GM18499 (cell line): Measurements from ENCODE around the gene P3H2.
"Not testable (repeated sequence)": the region's sequence is repeated elsewhere in the genome, so short reads cannot be mapped to it uniquely, and the experiment has no call there.

Experiments
- ATAC-seq: cut with Tn5 transposase; IDR thresholded peaks from one replicate; pipeline ENCODE4 v1.9.1; 2021; ENCODE audit warnings: moderate number of reproducible peaks; ENCODE audit not compliant: insufficient read depth, unreplicated experiment

The P3H2 gene

DNA sequence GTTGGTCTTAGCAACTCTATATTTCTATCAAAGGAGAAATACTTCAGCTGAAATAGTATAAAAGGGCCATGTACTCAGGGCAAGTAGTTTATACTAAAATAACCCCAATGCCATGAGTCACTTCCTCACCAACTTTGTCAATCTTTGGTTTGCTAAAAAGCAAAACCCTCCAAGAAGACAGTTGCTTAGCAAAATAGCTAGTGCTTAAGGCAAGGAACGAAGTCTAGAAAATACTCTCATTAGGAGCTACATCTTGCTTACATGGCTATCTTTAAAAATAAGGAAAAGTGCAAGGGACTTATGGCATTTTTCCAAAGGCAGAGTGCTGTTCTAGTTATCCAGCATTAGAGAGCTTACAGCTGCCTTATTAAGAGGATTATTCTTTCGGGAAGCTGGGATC lies 28.4 kb downstream of the P3H2 start:
- no peak for ATAC-seq

DNA sequence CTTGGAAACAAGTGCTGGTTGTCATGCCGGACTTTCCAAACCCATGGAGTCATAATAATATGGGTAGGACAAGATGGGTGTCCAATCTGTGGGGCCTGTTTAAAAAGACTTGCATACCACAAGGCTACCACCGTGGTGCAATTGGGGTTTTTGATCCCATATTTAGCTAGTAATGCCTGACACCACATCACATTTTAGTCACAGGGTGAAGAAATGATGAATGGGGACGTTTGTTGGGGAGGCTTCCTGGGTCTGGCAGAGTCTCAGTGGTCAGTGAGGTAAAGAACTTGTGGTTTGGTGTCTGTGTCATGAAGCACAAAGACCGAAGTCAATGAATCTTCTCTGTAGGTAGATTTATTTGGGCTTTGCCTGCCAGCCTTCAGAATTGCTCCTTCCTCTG lies 31.0 kb downstream of the P3H2 start:
- peak; percentile 49 for ATAC-seq

DNA sequence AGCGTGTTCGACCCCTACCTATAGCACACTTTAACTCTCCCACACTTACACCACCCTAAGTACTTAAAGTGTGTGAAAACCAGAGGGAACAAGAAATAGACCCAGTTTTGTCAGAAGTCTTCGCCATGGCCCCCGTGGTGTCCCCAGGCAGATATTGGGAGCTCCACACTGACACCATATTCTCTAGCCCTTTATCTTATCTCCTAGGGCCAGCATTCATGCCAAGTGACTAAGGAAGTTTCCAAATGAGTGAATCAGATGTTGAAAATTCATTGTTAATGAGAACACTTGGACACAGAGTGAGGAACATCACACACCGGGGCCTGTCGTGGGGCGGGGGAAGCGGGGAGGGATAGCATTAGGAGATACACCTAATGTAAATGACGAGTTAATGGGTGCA lies 31.8 kb downstream of the P3H2 start:
- ATAC-seq: no peak

DNA sequence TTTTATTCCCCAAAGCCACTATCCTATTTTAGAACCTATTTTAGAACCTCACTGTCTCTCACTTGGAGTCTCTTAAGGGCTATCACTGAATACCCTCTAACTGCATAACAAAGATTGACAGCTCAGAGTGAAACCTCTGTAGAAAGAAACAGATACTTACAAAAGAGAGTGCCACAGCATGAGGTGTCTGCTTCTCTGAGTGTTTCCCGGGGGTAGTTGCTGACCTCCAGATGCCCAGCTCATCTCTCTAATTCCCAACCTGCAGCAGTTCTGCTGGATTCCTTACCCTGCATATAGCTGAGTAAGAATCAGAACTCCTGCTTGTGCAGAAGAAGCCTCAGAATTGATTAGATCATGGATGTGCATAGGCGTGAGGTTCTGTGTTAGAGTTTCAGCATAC lies 34.5 kb downstream of the P3H2 start:
- ATAC-seq: peak; percentile 49

DNA sequence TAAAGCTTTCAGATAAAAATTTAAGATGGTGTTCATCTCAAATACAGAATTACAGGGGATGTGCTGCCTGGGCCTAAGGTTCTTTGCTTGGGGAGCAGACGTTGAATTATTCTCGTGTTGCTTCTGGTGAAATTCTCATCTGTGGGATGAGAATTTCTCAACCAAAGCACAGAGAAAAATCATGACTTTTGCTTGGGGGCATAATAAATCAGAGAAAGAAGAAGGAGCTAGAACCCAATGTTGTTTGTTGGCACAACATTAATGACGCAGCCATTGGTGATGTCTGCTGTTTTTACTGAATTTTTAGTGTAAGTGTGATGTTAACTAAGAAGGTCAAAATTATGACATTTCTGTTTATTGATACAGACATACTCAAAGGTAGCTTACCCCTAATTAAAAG lies 35.7 kb downstream of the P3H2 start:
- ATAC-seq: no peak

DNA sequence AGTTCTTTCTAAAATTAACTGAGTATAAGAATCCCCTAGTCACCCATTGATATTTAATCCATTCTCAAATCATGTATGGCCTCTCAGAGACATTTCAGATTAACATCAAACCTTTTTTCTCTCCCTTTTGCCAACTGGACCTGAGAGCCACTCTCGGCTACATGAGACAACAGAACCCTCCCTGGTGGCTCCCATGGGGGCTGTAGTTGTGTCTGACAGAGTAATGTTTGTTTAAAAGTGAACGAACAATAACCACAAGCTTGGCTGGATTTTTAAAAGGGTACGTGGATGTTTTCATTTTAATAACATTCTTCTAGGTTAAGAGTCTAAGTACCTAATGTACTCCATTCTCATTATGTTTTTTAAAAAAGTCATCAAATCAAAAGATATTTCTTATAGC lies 37.1 kb downstream of the P3H2 start:
- no peak for ATAC-seq

DNA sequence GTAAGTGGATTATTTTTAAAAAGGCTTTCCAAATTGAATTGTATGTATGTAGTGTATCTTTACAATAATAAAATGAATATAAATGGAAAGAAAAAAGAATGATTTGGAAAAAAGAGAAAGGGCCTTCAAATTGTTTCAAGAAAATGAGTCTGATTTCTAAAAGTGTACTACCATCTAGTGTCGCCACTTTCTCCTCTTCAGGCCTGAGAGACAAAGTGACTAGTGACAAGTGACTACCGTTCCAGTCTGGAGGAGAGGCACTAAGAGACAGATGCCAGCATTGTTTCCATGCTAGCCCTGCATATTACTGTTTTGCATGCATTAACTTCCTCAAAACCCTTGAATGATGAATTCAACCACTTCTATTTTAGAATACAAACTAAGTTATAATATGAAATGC lies 39.3 kb downstream of the P3H2 start:
- no peak for ATAC-seq

DNA sequence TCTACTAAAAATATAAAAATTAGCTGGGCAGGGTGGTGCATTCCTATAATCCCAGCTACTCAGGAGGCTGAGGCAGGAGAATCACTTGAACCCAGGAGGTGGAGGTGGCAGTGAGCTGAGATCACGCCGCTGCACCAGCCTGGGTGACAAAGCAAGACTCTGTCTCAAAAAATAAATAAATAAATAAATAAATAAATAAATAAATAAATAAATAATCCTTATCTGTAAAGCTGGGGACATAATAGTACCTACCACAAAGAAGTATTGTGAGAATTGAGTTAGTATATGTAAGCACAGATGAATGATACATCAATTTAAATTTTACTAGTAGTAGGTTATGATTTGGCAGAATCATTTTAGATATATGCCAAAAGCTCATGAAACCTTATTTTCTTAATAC lies 41.5 kb downstream of the P3H2 start:
- ATAC-seq: not testable (repeated sequence)

DNA sequence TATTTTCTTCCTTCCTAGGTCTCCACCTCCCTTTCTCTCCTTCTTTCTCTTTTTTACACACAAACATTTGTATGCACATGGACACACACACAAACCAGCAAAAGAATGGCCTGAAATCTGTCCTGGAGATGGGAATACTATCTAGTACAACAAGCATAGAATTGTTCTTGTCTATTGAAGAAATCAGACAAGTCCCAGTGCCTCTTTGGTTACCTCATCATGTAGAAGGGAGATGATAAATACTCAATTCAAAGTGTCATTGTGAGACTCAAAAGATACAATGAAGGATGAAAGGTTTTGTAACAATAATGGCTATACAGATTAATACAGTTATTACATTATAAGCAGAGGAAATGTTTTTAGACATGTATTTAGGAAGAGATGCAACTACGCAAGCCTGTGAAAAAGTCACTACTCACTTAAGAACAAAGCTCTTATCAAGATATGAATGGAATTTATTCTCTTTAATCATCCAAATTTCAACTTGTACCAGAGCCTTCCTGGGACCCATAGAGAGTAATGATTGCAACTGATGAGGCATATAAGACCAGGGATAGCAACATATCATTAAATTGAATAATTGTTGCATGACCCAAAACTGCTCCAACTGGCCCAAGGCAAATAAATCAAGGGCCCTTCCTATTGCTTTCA lies 43.2 kb downstream of the P3H2 start:
- no peak for ATAC-seq

DNA sequence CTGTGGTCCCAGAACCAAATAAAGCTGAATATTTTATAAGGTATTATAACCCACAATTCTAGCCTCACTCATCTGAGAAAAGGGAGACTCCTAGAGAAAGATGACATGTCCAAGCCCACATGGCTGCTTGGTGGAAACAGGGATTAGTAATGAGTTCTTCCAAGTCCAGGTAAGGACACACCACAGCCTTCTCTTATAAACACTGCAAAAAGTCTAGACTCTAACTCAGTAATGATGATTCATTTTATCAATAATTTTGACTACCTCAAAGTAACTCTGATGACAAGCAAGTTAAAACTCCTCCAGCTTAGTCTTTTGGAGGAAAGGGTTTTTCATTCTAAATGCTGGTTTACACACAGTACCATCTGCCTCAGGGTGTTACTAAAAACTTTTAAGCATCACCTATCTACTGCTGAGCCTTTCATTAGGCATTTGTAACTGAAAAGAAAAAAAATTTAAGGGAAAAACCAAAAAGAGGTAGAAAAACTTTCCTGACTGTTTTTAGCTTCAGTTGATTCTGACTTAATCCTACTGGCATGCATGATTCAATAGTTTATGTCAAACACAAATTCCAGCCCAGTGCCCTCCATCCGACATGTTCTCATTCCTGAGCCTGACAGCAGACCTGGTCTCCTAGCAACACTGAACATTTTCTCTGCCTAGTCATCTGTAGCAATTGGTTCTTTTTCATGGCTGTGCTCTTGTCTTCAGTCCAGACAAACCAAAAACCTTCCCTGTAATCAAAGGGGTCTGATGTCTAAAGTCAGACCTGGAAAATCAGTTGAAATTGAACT lies 43.9 kb downstream of the P3H2 start:
- ATAC-seq: no peak

DNA sequence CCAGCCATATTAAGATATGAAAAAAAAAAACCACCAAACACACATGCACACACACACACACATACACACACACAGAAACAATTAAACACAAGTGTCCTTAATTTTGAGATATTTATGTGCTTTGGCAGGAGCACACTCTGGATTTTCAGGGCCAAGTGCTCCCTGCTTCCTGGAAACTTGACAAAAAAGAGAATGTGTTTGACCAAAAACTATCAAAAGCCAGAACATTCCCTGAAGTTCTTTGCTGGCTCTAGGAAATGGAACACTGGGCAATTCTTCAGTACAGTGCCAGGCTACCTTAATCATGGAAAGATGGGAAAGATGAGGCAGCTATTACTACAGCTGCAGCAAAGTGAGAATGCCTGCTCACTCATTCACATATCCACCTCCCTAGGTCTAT lies 44.6 kb downstream of the P3H2 start:
- no peak for ATAC-seq

DNA sequence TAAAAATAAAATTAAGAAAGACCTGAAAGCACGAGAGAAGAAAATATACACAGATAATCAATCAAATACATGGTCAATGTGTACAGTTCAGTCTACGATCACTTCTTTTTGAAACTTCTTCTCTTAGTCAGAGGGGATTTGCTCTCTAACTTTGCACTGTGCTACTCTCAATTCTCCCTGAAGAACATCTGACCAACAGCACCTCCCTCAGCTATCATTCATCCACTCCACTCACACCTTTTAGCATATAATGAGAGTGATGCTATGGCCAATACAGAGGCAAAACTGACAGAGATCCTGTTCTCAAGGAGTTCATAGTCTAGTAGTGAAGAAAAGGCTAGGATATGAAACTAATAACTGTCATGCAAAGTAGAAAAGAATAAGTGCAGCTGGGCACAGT lies 45.9 kb downstream of the P3H2 start:
- ATAC-seq: no peak

DNA sequence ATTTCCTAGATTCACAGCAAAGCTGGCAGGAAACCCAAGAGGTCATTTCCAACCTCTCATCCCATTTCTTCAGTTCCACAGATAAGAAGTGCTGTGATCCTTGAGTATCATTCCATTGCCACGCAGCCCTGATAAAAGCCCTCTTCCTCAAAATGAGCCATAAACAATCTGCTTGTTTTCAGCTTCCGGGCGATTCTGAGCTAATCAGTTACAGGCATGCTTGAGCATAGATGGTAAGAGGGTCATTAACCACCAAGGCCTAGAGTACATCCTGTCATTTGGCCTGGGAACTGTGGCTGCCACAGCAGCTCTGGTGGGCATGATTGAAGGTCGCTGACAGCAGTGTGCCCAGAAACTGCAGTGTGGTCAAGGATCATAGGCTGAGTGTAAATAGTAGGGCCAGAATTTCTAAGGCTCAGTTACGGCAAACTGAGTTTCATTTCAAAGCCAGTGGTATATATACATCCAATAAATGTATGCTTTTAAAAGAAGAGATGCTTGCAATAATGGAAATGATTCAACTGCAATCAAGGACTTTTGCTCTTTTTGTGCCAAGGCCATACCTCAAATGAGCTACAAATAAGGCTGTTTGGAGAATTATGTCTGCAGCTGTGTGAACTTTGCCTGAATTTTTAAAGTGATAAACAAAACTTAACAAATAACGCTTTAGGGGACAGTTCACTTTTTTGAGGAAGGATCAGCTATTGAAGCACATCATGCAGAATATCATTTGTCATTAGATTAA lies 47.3 kb downstream of the P3H2 start:
- no peak for ATAC-seq

DNA sequence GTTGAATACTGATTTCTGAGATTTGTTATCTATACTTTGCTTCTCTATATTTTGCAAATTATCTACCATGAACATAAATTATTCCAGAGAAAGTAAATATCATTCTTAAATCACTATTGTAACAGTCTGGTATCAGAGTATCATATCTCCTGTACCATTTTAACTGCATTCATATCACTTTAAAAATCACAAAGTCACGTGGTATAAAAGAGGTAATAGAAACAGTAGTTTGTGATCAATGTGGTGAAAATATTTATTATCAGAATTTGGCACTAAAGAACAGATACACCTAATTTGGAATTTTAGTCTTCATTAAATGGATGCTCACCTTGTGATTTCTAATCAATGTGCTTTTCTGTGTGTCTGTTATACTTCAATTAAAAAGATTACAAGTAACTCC lies 47.8 kb downstream of the P3H2 start:
- no peak for ATAC-seq

DNA sequence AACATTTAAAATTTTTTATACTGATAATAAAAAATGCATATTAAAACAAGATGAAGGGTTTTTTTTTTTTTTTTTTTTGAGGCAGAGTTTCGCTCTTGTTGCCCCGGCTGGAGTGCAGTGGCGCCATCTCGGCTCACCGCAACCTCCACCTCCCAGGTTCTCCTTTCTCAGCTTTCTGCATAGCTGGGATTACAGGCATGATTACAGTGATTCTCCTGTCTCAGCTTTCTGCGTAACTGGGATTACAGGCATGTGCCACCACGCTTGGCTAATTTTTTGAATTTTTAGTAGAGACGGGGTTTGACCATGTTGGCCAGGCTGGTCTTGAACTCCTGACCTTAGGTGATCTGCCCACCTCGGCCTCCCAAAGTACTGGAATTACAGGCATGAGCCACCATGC lies 48.8 kb downstream of the P3H2 start:
- ATAC-seq: not testable (repeated sequence)

DNA sequence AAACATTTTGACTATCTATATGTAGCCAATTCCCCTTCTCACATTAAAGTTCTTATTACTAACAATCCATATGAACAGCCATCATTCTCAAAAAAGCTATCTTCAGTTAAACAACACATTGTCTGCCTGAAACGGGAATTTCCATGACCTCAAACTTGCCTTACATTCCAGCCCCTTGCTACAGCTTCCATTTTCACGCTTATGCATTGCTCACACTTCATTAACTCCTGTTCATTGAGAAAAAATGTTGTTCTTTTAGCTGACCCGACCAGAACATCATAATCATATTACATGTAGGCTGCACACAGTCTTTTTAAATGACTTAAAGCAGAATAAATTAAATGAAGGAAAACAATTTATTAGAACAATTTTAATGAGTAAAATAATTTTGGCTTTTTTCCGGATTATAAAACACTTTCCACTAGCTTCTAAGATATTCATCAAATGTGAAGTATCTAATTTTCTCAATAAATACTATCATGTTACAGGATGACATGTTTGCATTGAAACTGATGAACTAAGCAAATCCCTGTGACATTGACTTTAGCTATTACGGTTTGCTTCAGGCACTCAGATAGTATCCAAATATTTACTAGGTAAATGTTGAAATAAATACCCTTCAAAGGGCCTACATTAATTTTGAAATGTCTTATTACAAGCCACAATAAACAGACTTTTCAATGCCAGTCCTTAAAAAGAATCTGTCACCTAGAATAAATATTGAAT lies 49.9 kb downstream of the P3H2 start:
- ATAC-seq: no peak

DNA sequence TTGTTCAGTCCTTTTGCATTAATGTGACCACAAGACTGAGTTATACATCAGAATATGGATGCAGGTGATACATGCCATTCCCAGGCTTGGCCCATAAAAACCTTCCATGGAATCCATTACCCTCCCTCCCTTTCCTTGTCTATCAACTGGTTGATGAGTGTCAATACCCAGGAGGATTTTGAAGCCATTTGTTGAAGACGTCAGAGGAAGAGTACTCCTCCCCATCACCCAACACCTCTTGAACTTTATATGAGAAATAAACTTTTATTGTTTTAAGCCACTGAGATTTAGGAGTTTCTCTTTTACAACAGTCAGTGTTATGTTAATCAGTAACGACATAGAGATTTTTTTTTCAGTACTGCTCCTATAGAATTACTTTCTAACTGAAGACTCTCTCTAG lies 55.5 kb downstream of the P3H2 start:
- ATAC-seq: no peak

DNA sequence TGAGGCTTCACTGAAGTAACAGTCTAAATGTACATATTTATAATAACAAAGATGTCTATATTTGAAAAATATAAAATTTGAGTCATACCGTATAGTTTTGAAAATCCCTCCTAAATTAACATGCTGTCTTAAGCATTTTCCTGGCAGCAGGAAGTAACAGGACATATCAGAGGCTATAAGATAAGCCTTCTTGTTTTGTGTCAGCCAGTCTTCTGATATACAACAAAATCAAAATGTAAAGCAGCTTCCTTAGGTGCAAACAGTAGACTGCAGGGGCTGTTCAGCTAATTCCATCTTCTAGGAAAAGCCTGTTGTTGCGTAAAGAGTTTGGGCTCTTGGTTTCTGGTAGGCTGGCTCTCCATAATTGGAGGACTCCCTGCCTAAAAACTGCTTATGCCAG lies 56.0 kb downstream of the P3H2 start:
- ATAC-seq: no peak

DNA sequence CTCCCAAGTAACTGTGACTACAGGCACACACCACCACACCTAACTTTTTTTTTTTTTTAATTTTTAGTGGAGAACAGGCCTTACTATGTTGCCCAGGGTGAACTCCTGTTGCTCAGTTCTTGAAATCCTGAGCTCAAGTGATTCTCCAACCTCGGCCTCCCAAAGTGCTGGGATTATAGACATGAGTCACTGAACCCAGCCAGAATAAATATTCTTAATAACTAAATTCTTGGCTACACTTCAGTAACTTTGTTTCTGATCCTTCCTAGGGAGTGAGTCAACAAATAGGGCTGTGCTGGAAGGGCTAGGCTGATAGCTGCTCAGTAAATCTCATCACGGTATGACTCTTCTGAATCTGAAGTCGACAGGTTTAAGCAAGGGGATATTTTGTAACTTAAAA lies 56.6 kb downstream of the P3H2 start:
- ATAC-seq: no peak

DNA sequence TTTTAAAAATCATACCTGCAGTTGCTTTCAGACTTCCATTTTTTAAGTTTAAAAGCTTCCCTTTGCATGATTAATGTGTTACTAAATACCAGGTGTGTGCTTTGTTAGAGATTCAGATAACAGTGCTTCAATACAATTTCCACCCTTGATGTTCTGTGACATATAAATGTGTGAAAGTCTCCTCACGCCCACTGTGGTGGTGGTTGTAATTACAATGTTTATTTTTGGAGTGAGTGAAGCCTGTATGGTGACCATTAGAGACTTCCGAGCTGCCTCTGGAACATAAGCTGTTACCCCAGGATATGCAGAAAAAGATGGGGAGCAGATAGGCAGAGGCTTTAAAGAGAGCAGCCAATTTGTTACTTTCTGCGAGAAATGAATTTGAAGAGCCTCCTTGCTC lies 57.2 kb downstream of the P3H2 start:
- ATAC-seq: no peak
